GM12891 (cell line): ENCODE results near the gene NPM3.

Experiments
- POLR2A ChIP-seq: IDR thresholded peaks from 2 replicates; pipeline ENCODE4 v1.6.1; 2011; ENCODE audit warnings: low read depth, low read length, control low read depth
- POLR2AphosphoS5 ChIP-seq: IDR thresholded peaks from 2 replicates; pipeline ENCODE4 v1.6.1; 2011; ENCODE audit warnings: low read depth, low read length, control low read depth
- POU2F2 ChIP-seq: IDR thresholded peaks from 2 replicates; pipeline ENCODE4 v1.6.1; 2011; ENCODE audit warnings: low read depth, mild to moderate bottlenecking, control low read depth, low read length, moderate library complexity
- SPI1 ChIP-seq: IDR thresholded peaks from 2 replicates; pipeline ENCODE4 v1.6.1; 2011; ENCODE audit warnings: low read depth, low read length, control low read depth
- TAF1 ChIP-seq: IDR thresholded peaks from 2 replicates; pipeline ENCODE4 v1.6.1; 2011; ENCODE audit warnings: low read depth, low read length, control low read depth

DNA sequence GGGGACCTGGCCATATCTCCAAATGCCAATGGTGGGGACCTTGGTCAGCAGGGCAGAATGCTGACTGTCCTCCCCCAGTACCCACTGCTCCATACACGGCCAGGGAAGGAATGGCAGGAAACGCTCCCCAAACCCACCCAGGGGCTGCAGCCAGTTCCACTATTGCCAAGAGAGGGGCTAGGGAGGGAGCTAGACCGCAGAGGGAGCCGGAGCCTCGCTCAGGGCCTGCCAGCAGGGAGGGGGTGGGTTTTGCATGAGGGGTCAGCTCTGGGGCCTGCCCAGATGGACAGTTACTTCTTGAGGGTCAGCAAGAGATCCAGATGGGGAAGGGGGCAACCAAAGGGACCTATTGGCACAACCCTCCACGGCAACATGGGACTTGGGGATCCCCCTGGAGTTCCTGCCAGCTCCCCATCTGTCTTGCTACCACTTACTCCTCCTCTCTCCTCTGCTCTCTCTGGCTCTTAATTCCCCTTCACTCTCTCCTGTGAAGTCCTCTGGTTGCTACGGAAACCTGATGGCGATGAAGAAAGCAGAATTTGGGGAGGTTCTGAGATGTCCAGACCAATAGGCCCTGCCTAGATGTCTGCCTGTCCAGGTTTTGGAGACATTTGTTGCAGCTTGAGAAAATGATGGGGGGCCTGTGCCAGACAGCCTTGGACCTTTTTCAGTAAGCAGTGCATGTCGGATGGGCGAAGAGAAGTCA is 20.0 kb downstream of the NPM3 start:
- TF ChIP-seq POLR2AphosphoS5 (no peak), POLR2A (no peak), TAF1 (no peak), POU2F2 (no peak), SPI1 (no peak)
